Fibroblast of lung (primary cell): ENCODE measurements around the gene RNF5.

Experiments used
- EZH2 ChIP-seq: IDR thresholded peaks from 2 replicates; pipeline ENCODE4 v1.5.1; 2012; ENCODE audit warnings: low read length, control low read depth, mild to moderate bottlenecking; ENCODE audit errors: missing control alignments
- TF ChIP-seq, protein P1 (sequence below), 2 donors: IDR thresholded peaks in 1 of 2; conservative IDR thresholded peaks in 1 of 2; 1 replicate in 1 of 2; 2 replicates in 1 of 2; pipeline ENCODE4 v1.5.1; 2011 to 2012; ENCODE audit warnings: low read length in 2 of 2, control low read depth in 1 of 2, inconsistent platforms in 1 of 2, low read depth in 1 of 2, mild to moderate bottlenecking in 1 of 2

DNA sequence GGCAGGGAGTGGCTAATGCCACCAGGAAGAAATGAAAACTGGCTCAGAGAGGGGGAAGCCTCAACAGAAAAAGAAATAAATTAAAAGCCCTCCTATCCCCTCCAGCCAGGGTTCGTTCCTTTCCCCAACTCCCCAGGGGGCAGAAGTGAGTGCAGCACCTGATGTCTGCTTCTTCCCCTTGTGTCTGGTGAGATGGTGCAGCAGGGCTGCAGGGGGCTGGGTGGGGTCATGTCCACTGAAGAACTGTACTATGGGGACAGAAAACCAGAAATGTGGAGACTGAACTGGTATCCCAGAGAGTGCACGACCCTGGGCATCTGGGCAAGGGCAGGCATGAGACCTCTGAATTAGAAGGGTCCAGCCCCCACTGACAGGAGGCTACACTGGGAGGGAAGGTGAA, 9.9 kb upstream of the RNF5 start:
- TF ChIP-seq, protein P1, sequence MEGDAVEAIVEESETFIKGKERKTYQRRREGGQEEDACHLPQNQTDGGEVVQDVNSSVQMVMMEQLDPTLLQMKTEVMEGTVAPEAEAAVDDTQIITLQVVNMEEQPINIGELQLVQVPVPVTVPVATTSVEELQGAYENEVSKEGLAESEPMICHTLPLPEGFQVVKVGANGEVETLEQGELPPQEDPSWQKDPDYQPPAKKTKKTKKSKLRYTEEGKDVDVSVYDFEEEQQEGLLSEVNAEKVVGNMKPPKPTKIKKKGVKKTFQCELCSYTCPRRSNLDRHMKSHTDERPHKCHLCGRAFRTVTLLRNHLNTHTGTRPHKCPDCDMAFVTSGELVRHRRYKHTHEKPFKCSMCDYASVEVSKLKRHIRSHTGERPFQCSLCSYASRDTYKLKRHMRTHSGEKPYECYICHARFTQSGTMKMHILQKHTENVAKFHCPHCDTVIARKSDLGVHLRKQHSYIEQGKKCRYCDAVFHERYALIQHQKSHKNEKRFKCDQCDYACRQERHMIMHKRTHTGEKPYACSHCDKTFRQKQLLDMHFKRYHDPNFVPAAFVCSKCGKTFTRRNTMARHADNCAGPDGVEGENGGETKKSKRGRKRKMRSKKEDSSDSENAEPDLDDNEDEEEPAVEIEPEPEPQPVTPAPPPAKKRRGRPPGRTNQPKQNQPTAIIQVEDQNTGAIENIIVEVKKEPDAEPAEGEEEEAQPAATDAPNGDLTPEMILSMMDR (conservative IDR thresholded peaks at IDR 0.05 in 1 of 2, IDR thresholded peaks at IDR 0.05 in 1 of 2; ENCODE audit: low read depth in 1 of 2, low read length in 2 of 2), result no peak
- no peak for TF ChIP-seq EZH2
